GM18498 (cell line): Measurements from ENCODE around the gene CKM.
"Not testable (repeated sequence)": the region's sequence is repeated elsewhere in the genome, so short reads cannot be mapped to it uniquely, and the experiment has no call there.

ENCODE experiments used
- ATAC-seq: cut with Tn5 transposase; IDR thresholded peaks from one replicate; pipeline ENCODE4 v1.9.1; 2021; ENCODE audit warnings: mild to moderate bottlenecking, moderate library complexity; ENCODE audit not compliant: unreplicated experiment

Gene CKM

GRCh38 chr19:45321848-45322247 lies 827 bp downstream of the CKM start:
- ATAC-seq, result no peak

- no peak for ATAC-seq
Observed at GRCh38 chr19:45320997-45321775, 1.5 kb downstream of the CKM start.

GRCh38 chr19:45315304-45315703 lies 7.4 kb downstream of the CKM start:
- no peak for ATAC-seq

- no peak for ATAC-seq
Observed at GRCh38 chr19:45314708-45315245, 7.9 kb downstream of the CKM start.

- ATAC-seq, result not testable (repeated sequence)
Observed at GRCh38 chr19:45312285-45312684, 10.4 kb downstream of the CKM start.

- ATAC-seq, result no peak
Observed at GRCh38 chr19:45311621-45312020, 11.1 kb downstream of the CKM start.

GRCh38 chr19:45309322-45309721 lies 13.4 kb downstream of the CKM start:
- not testable (repeated sequence) for ATAC-seq

- ATAC-seq, result no peak
Observed at GRCh38 chr19:45307361-45307760, 15.3 kb downstream of the CKM start.

- no peak for ATAC-seq
Observed at GRCh38 chr19:45306518-45307027, 16.1 kb downstream of the CKM start.

GRCh38 chr19:45306040-45306439 lies 16.6 kb downstream of the CKM start:
- no peak for ATAC-seq

- no peak for ATAC-seq
Observed at GRCh38 chr19:45305421-45305820, 17.3 kb downstream of the CKM start.

- ATAC-seq, result no peak
Observed at GRCh38 chr19:45305007-45305406, 17.7 kb downstream of the CKM start.

- no peak for ATAC-seq
Observed at GRCh38 chr19:45304141-45304926, 18.3 kb downstream of the CKM start.

GRCh38 chr19:45303269-45304060 lies 19.2 kb downstream of the CKM start:
- ATAC-seq, result no peak

- no peak for ATAC-seq
Observed at GRCh38 chr19:45302416-45302815, 20.3 kb downstream of the CKM start.

- ATAC-seq, result no peak
Observed at GRCh38 chr19:45299719-45300118, 23.0 kb downstream of the CKM start.

- no peak for ATAC-seq
Observed at GRCh38 chr19:45298264-45298663, 24.4 kb downstream of the CKM start.

- ATAC-seq, result no peak
Observed at GRCh38 chr19:45297674-45298073, 25.0 kb downstream of the CKM start.

GRCh38 chr19:45296355-45296754 lies 26.3 kb downstream of the CKM start:
- ATAC-seq, result no peak

- ATAC-seq, result no peak
Observed at GRCh38 chr19:45295873-45296272, 26.8 kb downstream of the CKM start.
